B cell (primary cell): ENCODE measurements around the gene DIP2B. TPM values are rescaled to one million over a fixed set of nuclear protein-coding genes. Genes with fewer than 3 reads are reported as not detected.

ENCODE experiments used
- ATAC-seq: fragments of 200-7000 bp; cut with Tn5 transposase; one replicate; pipeline ENCODE4 v1.10.0; 2021; ENCODE audit warnings: low read depth, mild to moderate bottlenecking, moderate number of reproducible peaks, moderate library complexity
- CTCF ChIA-PET: fragments of 350-600 bp; sonication (Branson Sonifier 250); formaldehyde crosslinking; loops from one replicate; lab custom pipeline; 2021; ENCODE audit warnings: antibody characterized with exemption, inconsistent platforms; lab: Charles Lee
- POLR2A ChIA-PET: fragments of 350-600 bp; sonication (Branson Sonifier 250); formaldehyde crosslinking; loops from one replicate; lab custom pipeline; 2021; ENCODE audit warnings: antibody characterized with exemption; lab: Charles Lee
- DNase-seq: peaks from one replicate; pipeline ENCODE4 v3.0.0; 2013
- H2AFZ ChIP-seq: 2 replicates; pipeline ENCODE4 v1.6.1; 2012; ENCODE audit warnings: mild to moderate bottlenecking, low read depth, low read length; ENCODE audit not compliant: insufficient read depth, poor library complexity, severe bottlenecking
- H3K27ac ChIP-seq, 2 donors: 1 replicate in 1 of 2; 2 replicates in 1 of 2; pipeline ENCODE4 v1.5.1; 2012 to 2013; ENCODE audit warnings: low read length in 2 of 2, mild to moderate bottlenecking in 2 of 2, moderate library complexity in 1 of 2
- H3K27me3 ChIP-seq, 4 experiments: fragments of 200-600 bp in 1 of 4; sonication (generic) in 1 of 4; replicated peaks in 1 of 4; 1 replicate in 2 of 4; 2 replicates in 2 of 4; pipeline versions ENCODE4 v1.6.1 to v1.7.0; 2013 to 2016; ENCODE audit warnings: low read length in 3 of 4, mild to moderate bottlenecking in 2 of 4, mixed read lengths in 1 of 4, moderate library complexity in 1 of 4; ENCODE audit not compliant: insufficient read depth in 4 of 4, control insufficient read depth in 3 of 4; ENCODE audit errors: control extremely low read depth in 1 of 4
- H3K36me3 ChIP-seq, 2 experiments: replicated peaks in 1 of 2; 1 replicate in 1 of 2; 2 replicates in 1 of 2; pipeline versions ENCODE4 v1.6.1 to v1.7.1; 2013; ENCODE audit warnings: low read length in 1 of 2; ENCODE audit not compliant: insufficient read depth in 2 of 2, control insufficient read depth in 1 of 2; ENCODE audit errors: control extremely low read depth in 1 of 2, extremely low read depth in 1 of 2
- H3K4me1 ChIP-seq, 2 donors: fragments of 200-600 bp in 1 of 2; sonication (generic) in 1 of 2; 1 replicate in 1 of 2; 2 replicates in 1 of 2; pipeline versions ENCODE4 v1.5.1 to v1.6.1; 2013 to 2017; ENCODE audit warnings: low read length in 2 of 2; ENCODE audit not compliant: control insufficient read depth in 2 of 2, insufficient read depth in 2 of 2
- H3K4me2 ChIP-seq: replicated peaks from 2 replicates; pipeline ENCODE3; 2012; ENCODE audit warnings: mild to moderate bottlenecking, low read depth, low read length; ENCODE audit not compliant: poor library complexity, severe bottlenecking
- H3K4me3 ChIP-seq, 5 experiments: fragments of 200-600 bp in 1 of 5; sonication (generic) in 1 of 5; 1 replicate in 3 of 5; 2 replicates in 2 of 5; pipeline versions ENCODE4 v1.5.1 to v1.7.0; 2011 to 2016; ENCODE audit warnings: low read length in 4 of 5, mild to moderate bottlenecking in 4 of 5, low read depth in 2 of 5, control low read depth in 1 of 5, moderate library complexity in 1 of 5; ENCODE audit not compliant: insufficient read depth in 1 of 5; ENCODE audit errors: control extremely low read depth in 1 of 5, extremely low read depth in 1 of 5
- H3K79me2 ChIP-seq: fragments of 200-600 bp; sonication (generic); one replicate; pipeline ENCODE4 v1.6.0; 2016; ENCODE audit warnings: low read length; ENCODE audit not compliant: control insufficient read depth, insufficient read depth
- H3K9ac ChIP-seq: fragments of 200-600 bp; sonication (generic); 2 replicates; pipeline ENCODE4 v1.6.1; 2017; ENCODE audit warnings: mild to moderate bottlenecking, low read length, moderate library complexity
- H3K9me3 ChIP-seq, 3 donors: one replicate each; pipeline versions ENCODE4 v1.6.1 to v1.7.1; 2013; ENCODE audit warnings: low read length in 2 of 3; ENCODE audit not compliant: control insufficient read depth in 2 of 3, insufficient read depth in 1 of 3; ENCODE audit errors: control extremely low read depth in 1 of 3
- H4K20me1 ChIP-seq: 2 replicates; pipeline ENCODE4 v1.6.0; 2012; ENCODE audit warnings: mild to moderate bottlenecking, low read length; ENCODE audit not compliant: insufficient read depth, control insufficient read depth, poor library complexity, severe bottlenecking
- H3K27ac Mint-ChIP-seq: one replicate; pipeline ENCODE4 v1.8.0; 2021; ENCODE audit warnings: mixed read lengths
- H3K27me3 Mint-ChIP-seq: one replicate; pipeline ENCODE4 v1.8.0; 2021; ENCODE audit warnings: mixed read lengths
- H3K4me1 Mint-ChIP-seq: one replicate; pipeline ENCODE4 v1.8.0; 2021; ENCODE audit warnings: mixed read lengths
- H3K4me3 Mint-ChIP-seq: one replicate; pipeline ENCODE4 v1.8.0; 2021; ENCODE audit warnings: mixed read lengths
- H3K9me3 Mint-ChIP-seq: one replicate; pipeline ENCODE4 v1.8.0; 2022; ENCODE audit warnings: mixed read lengths; ENCODE audit not compliant: insufficient read depth
- CTCF ChIP-seq: fragments of 200-600 bp; IDR thresholded peaks from one replicate; pipeline ENCODE4 v1.8.0; 2022; ENCODE audit warnings: antibody characterized with exemption, mild to moderate bottlenecking
- EZH2 ChIP-seq: IDR thresholded peaks from 2 replicates; pipeline ENCODE4 v1.6.1; 2012; ENCODE audit warnings: borderline replicate concordance, low read depth, mild to moderate bottlenecking, moderate library complexity, low read length; ENCODE audit not compliant: insufficient read depth, poor library complexity, severe bottlenecking
- WGBS: methylation state at CpG from one replicate; pipeline ENCODE4 v1.1.5; 2013; ENCODE audit warnings: missing lambda C conversion rate; ENCODE audit not compliant: insufficient coverage; 5-methylcytosine and 5-hydroxymethylcytosine counted together
- intact Hi-C: fragments of 100-400 bp; cut with micrococcal nuclease; formaldehyde crosslinking; loops from one replicate; pipeline ENCODE4 v1.10.0; 2022
- polyA plus RNA-seq: library from polyadenylated mRNA; depleted of rRNA; stranded (reverse); fragments of >200 nt; gene quantifications from 2 replicates; pipeline ENCODE4 v1.2.3, GENCODE V29; 2012
- total RNA-seq, 2 donors: library from RNA; stranded (reverse); fragments of 120-200 nt in 1 of 2; gene quantifications; 1 replicate in 1 of 2; 2 replicates in 1 of 2; pipeline versions ENCODE4 v1.2.3 to v1.2.4, GENCODE V29; 2013 to 2022

Gene DIP2B
- total and polyA plus RNA-seq, 2 donors (not counting 1 experiment from before 2014, with no cell fraction given): 16.4 to 38.8 TPM

GRCh38 chr12:50638482-50638880 lies 133.7 kb downstream of the DIP2B start:
- Histone ChIP-seq H3K4me1 (peaks cover 0 to 5% of the 10 kb centered on the region in 2 donors), H3K79me2 (peaks cover 71% of the 10 kb centered on the region), H3K4me3 (no peak overlapping the region), H3K27ac (no peak overlapping the region), H3K9me3 (no peaks in the 10 kb centered on the region), H4K20me1 (peaks cover 29% of the 10 kb centered on the region), H2AFZ (no peak overlapping the region), H3K9ac (no peak overlapping the region), H3K27me3 (no peaks in the 10 kb centered on the region), H3K4me2 (no peak overlapping the region), H3K36me3 (peaks cover 0 to 22% of the 10 kb centered on the region in 2 experiments)
- Mint-ChIP-seq H3K4me3 (no peak overlapping the region), H3K27ac (no peak overlapping the region), H3K9me3 (no peaks in the 10 kb centered on the region), H3K27me3 (no peaks in the 10 kb centered on the region), H3K4me1 (peaks cover 15% of the 10 kb centered on the region)
- DNase-seq (no peak), ATAC-seq (no peak)
- TF ChIP-seq CTCF (no peak), EZH2 (no peak)
- POLR2A ChIA-PET: interaction anchor here (1.4 kb wide), 1 partner anchor 134 kb away, joined by 8 read pairs; the partner anchor contains the start of gene DIP2B
- intact Hi-C loops: loop anchor here (1.0 kb wide), 1 partner anchor 134 kb away; the partner anchor contains the start of gene DIP2B
- CTCF ChIA-PET: interaction anchor here (0.6 to 10.0 kb wide), 31 partner anchors 8 to 155 kb away, joined by 3 to 184 read pairs (median 3); partner anchors contain the start of gene DIP2B

GRCh38 chr12:50639721-50640120 lies 134.9 kb downstream of the DIP2B start:
- ChIA-PET POLR2A (no interaction called here), CTCF (interaction anchor here (0.7 to 10.0 kb wide), 3 partner anchors 21 to 134 kb away, joined by 3 to 184 read pairs (median 3); partner anchors contain the start of gene DIP2B)
- intact Hi-C loops: no loop called here
- peaks cover 29% of the 10 kb centered on the region for H4K20me1 ChIP-seq
- no peaks in the 10 kb centered on the region for H3K9me3 ChIP-seq
- peaks cover 0 to 28% of the 10 kb centered on the region in 2 experiments for H3K36me3 ChIP-seq
- DNase-seq: no peak
- H3K27me3 Mint-ChIP-seq: no peaks in the 10 kb centered on the region
- H3K9ac ChIP-seq: no peak overlapping the region
- H3K27me3 ChIP-seq: no peaks in the 10 kb centered on the region
- WGBS: 100% methylated on average over 1 of the region's 4 CpGs
- no peak for ATAC-seq
- H3K27ac ChIP-seq: no peak overlapping the region
- TF ChIP-seq CTCF: no peak
- no peak for TF ChIP-seq EZH2
- H3K4me2 ChIP-seq: no peak overlapping the region
- H2AFZ ChIP-seq: no peak overlapping the region
- no peak overlapping the region for H3K4me3 Mint-ChIP-seq
- peaks cover 71% of the 10 kb centered on the region for H3K79me2 ChIP-seq
- no peak overlapping the region for H3K27ac Mint-ChIP-seq
- H3K4me1 ChIP-seq: peaks cover 0 to 5% of the 10 kb centered on the region in 2 donors
- no peaks in the 10 kb centered on the region for H3K9me3 Mint-ChIP-seq
- H3K4me3 ChIP-seq: no peak overlapping the region
- peaks cover 15% of the 10 kb centered on the region for H3K4me1 Mint-ChIP-seq
